Stimulated activated CD8-positive, alpha-beta memory T cell treated with anti-CD3 and anti-CD28 coated beads, Interleukin-2, amount 100 ng/mL, for 1 hour (primary cell): Measurements from ENCODE around the gene MPLKIP.
"Not testable (repeated sequence)": the region's sequence is repeated elsewhere in the genome, so short reads cannot be mapped to it uniquely, and the experiment has no call there.

Experiments used
- DNase-seq, 2 donors: peaks; one replicate each; pipeline ENCODE4 v3.0.0-alpha.2; 2020; ENCODE audit warnings: low read depth in 2 of 2

MPLKIP gene

GRCh38 chr7:40133561-40134427 lies 628 bp downstream of the MPLKIP start:
- no peak for DNase-seq

GRCh38 chr7:40122940-40123254 lies 11.5 kb downstream of the MPLKIP start:
- DNase-seq, result no peak

- not testable (repeated sequence) for DNase-seq
Measured at GRCh38 chr7:40122100-40122939, 12.1 kb downstream of the MPLKIP start.

- no peak for DNase-seq
Measured at GRCh38 chr7:40120020-40120419, 14.4 kb downstream of the MPLKIP start.

DNA sequence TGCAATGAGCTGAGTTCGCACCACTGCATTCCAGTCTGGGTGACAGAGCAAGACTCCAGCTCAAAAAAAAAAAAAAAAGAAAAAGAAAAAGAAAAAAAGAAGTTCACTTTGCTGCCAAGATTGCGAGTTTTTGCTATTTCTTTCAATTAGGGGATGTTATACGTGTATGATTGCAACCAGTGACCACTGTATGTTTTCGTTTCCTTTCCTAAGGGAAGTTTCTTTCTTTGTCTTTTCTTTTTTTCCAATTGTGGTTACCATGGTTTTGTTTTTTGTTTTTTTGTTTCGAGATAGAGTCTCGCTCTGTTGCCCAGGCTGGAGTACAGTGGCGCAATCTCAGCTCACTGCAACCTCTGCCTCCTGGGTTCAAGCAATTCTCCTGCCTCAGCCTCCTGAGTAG lies 16.2 kb downstream of the MPLKIP start:
- not testable (repeated sequence) for DNase-seq

GRCh38 chr7:40117199-40117598 lies 17.2 kb downstream of the MPLKIP start:
- not testable (repeated sequence) for DNase-seq

DNA sequence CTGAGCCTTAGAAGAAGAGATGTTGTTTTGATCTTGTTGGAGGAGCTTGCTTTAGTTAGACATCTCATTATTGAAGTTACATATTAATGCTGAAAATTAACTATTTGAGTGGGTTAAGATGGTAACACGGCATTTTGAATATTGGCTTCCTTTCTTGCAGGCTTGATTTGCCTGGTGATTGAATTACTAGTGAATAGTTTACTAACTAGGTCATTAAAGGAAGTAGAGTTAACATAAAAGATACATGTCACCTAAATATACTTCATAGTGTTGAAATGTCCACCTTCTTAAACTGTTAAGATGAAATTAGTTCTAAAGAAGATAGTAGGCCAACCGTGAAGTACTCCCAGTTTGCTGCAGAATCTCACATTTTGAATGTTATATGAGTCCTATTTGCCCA lies 18.5 kb downstream of the MPLKIP start:
- no peak for DNase-seq

GRCh38 chr7:40105879-40106473 lies 28.4 kb downstream of the MPLKIP start:
- no peak for DNase-seq

GRCh38 chr7:40102897-40103296 lies 31.5 kb downstream of the MPLKIP start:
- DNase-seq, result no peak

- DNase-seq, result no peak
Measured at GRCh38 chr7:40101201-40101600, 33.2 kb downstream of the MPLKIP start.

- no peak for DNase-seq
Measured at GRCh38 chr7:40099837-40100236, 34.6 kb downstream of the MPLKIP start.

DNA sequence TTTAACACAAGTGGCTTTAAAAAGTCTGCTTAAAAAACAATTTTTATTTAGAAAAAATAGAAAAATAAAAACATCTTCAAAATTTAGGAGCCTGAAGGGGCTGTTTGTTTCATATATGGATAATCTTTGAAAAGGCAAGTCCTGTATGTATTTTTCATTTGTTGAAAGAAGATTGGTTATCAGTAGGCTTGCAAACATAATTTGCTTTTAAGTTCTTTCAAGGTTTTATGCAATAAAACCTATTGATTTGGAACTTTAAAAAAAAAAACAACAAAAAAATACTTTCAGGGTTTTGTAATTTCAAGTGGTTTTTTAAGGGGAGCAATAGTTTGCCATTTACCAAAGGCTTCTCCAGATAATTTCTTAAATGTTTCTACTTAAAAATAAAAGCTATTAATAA lies 35.6 kb downstream of the MPLKIP start:
- no peak for DNase-seq

DNA sequence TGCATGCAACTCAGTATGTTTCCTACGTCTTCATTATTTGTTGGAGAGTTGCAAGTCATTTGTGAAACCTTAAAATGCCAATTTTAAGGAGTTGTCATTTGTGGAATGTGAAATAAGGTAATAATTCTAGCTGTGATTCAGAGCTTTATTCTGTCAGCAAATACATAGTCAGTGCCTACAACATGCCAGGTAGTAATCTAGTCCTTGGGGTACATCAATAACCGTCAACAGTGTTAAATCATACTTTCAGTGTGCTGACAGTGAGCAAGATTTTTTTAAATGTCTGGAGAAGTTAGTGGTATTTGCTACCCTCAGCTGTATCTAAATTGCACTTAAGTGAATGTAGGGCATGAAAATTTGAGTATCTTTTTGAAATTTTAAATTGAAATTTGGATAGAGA lies 36.7 kb downstream of the MPLKIP start:
- no peak for DNase-seq

- no peak for DNase-seq
Measured at GRCh38 chr7:40095695-40096327, 38.6 kb downstream of the MPLKIP start.

DNA sequence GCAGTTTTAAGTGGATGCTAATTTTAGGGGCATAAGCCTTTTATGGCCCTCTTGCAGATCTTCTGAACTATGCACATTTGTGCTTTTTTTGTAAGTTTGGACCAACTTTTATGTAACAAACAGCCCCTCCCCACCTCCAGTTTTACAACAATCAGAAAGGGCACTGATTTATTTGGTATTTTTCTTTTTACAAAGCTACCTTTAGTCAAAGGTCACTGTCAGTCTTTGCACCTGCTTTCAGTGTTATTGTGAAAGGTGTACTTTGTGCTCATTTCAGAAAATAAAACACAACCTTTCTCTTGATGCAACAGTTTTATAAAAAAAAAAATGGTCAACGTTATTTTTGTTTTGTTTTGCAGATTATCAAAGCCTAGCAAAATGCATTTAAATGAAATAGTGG lies 39.2 kb downstream of the MPLKIP start:
- no peak for DNase-seq

DNA sequence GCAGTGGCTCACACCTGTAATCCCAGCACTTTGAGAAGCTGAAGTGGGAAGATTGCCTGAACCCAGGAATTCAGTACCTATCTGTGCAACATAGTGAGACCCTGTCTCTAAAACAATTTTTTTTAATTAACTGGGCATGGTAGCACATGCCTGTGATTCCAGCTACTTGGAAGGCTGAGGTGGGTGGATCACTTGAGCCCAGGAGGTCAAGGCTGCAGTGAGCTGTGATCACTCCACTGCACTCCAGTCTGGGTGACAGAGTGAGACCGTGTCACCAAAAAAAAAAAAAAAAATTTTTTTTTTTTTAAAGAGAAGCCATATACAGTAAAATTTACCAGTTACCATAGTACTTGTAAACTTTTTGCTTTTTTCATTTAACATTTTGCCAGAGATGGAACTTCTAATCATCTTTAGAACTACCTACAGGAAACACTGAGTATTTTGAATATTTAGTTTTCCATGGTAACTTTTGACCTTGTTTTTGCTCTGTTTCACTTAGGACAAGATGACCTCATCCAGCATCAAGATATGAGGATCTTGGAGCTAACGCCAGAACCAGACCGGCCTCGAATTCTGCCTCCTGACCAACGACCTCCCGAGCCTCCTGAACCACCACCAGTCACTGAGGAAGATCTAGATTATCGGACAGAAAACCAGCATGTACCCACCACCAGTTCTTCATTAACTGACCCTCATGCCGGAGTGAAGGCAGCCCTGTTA lies 40.6 kb downstream of the MPLKIP start:
- DNase-seq, result no peak

DNA sequence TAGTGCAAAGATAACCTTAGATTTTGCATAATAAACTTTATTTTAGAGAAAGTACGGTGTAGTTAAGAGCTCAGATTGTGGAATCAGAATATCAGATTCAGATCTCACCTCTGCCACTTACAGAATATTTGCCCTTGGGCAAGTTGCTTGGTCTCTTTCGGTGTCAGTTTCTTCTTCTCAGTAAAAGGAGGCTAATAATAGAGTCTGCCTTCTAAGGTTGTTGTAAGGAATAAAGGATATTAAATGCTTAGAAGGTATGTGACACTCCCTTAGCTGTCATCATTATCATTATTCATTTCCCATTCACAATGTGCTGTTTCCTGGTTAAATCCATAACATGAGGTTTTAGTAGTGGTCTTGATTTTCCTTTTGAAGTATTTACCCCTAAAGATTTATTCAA lies 42.2 kb downstream of the MPLKIP start:
- no peak for DNase-seq

DNA sequence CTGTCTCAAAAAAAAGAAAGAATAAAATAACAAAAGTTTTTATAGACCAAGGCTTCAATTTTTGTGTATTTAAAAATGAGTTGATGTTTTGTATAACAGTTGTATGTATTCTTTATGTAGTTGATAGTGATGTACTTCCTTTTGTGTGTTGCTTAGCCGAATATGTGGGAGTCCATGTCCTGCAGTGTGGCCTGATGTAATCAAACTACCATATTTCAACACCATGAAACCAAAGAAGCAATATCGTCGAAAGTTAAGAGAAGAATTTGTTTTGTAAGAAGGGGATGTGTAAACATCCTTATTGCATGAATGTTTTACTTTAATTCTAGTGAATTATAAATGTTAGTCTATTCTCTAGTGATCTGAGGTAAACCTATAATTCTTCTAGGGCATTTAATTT lies 56.6 kb downstream of the MPLKIP start:
- DNase-seq, result no peak
